WTC11 (cell line): ENCODE results near the gene PAPPA2. TPM values are rescaled to one million over a fixed set of nuclear protein-coding genes. Genes with fewer than 3 reads are reported as not detected.

ENCODE experiments used
- ATAC-seq: fragments of 200-7000 bp; cut with Tn5 transposase; 2 replicates; pipeline ENCODE4 v1.10.0; 2021; ENCODE audit warnings: mild to moderate bottlenecking, moderate library complexity
- CTCF ChIA-PET: fragments of 300-600 bp; sonication (Branson Sonifier 250); formaldehyde crosslinking; loops from one replicate; lab custom pipeline; 2021; ENCODE audit warnings: antibody characterized with exemption; lab: Charles Lee
- POLR2A ChIA-PET: fragments of 350-600 bp; sonication (Branson Sonifier 250); formaldehyde crosslinking; loops from one replicate; lab custom pipeline; 2021; ENCODE audit warnings: antibody characterized with exemption; lab: Charles Lee
- DNase-seq: peaks from one replicate; pipeline ENCODE4 v3.0.0; 2021; ENCODE audit warnings: low spot score
- H3K27ac Mint-ChIP-seq: 2 replicates; pipeline ENCODE4 v1.8.0; 2021; ENCODE audit warnings: mixed read lengths
- H3K27me3 Mint-ChIP-seq: 2 replicates; pipeline ENCODE4 v1.8.0; 2021; ENCODE audit warnings: low read depth, mild to moderate bottlenecking, moderate library complexity, mixed read lengths
- H3K36me3 Mint-ChIP-seq: 2 replicates; pipeline ENCODE4 v1.8.0; 2021; ENCODE audit warnings: mixed read lengths
- H3K4me1 Mint-ChIP-seq: 2 replicates; pipeline ENCODE4 v1.8.0; 2022; ENCODE audit warnings: mixed read lengths
- H3K4me3 Mint-ChIP-seq: 2 replicates; pipeline ENCODE4 v1.8.0; 2021; ENCODE audit warnings: mild to moderate bottlenecking, moderate library complexity, mixed read lengths
- H3K9me3 Mint-ChIP-seq: 2 replicates; pipeline ENCODE4 v1.8.0; 2021; ENCODE audit warnings: mixed read lengths
- ATF1 ChIP-seq: sonication (generic); formaldehyde crosslinking; IDR thresholded peaks from 2 replicates; pipeline ENCODE4 v1.8.1; 2023; ENCODE audit warnings: mild to moderate bottlenecking, moderate library complexity, missing genetic modification reagents
- IRF2 ChIP-seq: sonication (generic); formaldehyde crosslinking; IDR thresholded peaks from 2 replicates; pipeline ENCODE4 v1.8.0; 2022; ENCODE audit warnings: low read depth, missing genetic modification reagents, borderline replicate concordance
- NFATC4 ChIP-seq: fragments of 250-450 bp; sonication (Bioruptor Pico); IDR thresholded peaks from 2 replicates; pipeline ENCODE4 v1.9.0; 2021; ENCODE audit warnings: mild to moderate bottlenecking
- NR2C2 ChIP-seq: sonication (generic); formaldehyde crosslinking; IDR thresholded peaks from 2 replicates; pipeline ENCODE4 v1.8.0; 2022; ENCODE audit warnings: mild to moderate bottlenecking, missing genetic modification reagents
- ZNF317 ChIP-seq: sonication (generic); formaldehyde crosslinking; IDR thresholded peaks from 2 replicates; pipeline ENCODE4 v1.8.1; 2023; ENCODE audit warnings: low read depth, mild to moderate bottlenecking, moderate library complexity, missing genetic modification reagents, borderline replicate concordance
- ZNF423 ChIP-seq: fragments of 250-450 bp; sonication (Bioruptor Pico); IDR thresholded peaks from 2 replicates; pipeline ENCODE4 v2.1.2; 2022; ENCODE audit warnings: mild to moderate bottlenecking, moderate library complexity
- total RNA-seq: library from RNA; stranded (reverse); gene quantifications from 3 replicates; pipeline ENCODE4 v1.2.3, GENCODE V29; 2021
- TF ChIP-seq, protein P1 (sequence below): sonication (generic); formaldehyde crosslinking; IDR thresholded peaks from 2 replicates; pipeline ENCODE4 v1.8.1; 2023; ENCODE audit warnings: mild to moderate bottlenecking, missing genetic modification reagents, moderate library complexity
- TF ChIP-seq, protein P2 (sequence below): sonication (generic); formaldehyde crosslinking; conservative IDR thresholded peaks from 2 replicates; pipeline ENCODE4 v1.8.1; 2023; ENCODE audit warnings: mild to moderate bottlenecking, low read depth, missing genetic modification reagents, moderate library complexity
- TF ChIP-seq, protein P3 (sequence below): fragments of 250-450 bp; sonication (Bioruptor Pico); IDR thresholded peaks from 2 replicates; pipeline ENCODE4 v1.8.0; 2021; ENCODE audit warnings: mild to moderate bottlenecking
- TF ChIP-seq, protein P4 (sequence below): sonication (generic); formaldehyde crosslinking; IDR thresholded peaks from 2 replicates; pipeline ENCODE4 v1.8.0; 2022; ENCODE audit warnings: mild to moderate bottlenecking, missing genetic modification reagents
- TF ChIP-seq, protein P5 (sequence below): sonication (generic); formaldehyde crosslinking; conservative IDR thresholded peaks from 2 replicates; pipeline ENCODE4 v1.8.1; 2022; ENCODE audit warnings: mild to moderate bottlenecking, missing genetic modification reagents
- TF ChIP-seq, protein P6 (sequence below): fragments of 200-600 bp; IDR thresholded peaks from 2 replicates; pipeline ENCODE4 v1.8.0; 2022; ENCODE audit warnings: antibody characterized with exemption
- TF ChIP-seq, protein P7 (sequence below): fragments of 250-450 bp; sonication (Bioruptor Pico); IDR thresholded peaks from 2 replicates; pipeline ENCODE4 v1.9.0; 2021; ENCODE audit warnings: mild to moderate bottlenecking, borderline replicate concordance

The PAPPA2 gene
- total RNA-seq, 1 experiment from 2014 or later, result 0.74 TPM

DNA sequence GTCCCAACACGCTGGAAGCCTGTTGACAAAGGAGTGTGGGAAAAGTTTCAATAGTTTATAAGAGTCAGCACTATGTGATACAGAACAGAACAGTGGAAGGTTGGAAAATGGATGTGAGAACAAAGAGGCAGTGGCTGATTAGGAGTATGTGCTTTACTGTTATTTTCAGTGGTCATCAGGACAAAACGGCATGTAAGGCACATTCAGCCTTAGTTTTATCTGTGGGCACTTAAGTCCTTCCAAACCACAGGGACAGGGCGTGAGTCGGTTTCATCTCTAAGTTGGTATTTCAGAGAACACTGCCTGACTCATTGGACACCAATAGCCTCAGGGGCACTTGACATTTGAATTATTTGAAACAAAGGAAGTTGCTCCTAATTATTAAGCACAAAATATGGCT is 394.7 kb downstream of the PAPPA2 start:
- H3K27ac Mint-ChIP-seq, result no peak overlapping the region
- H3K36me3 Mint-ChIP-seq, result no peaks in the 10 kb centered on the region
- POLR2A ChIA-PET, result no interaction called here

More for the DNA sequence above, 394.7 kb downstream of the PAPPA2 start:
- Mint-ChIP-seq H3K9me3 (no peaks in the 10 kb centered on the region), H3K27me3 (no peaks in the 10 kb centered on the region), H3K4me3 (no peak overlapping the region), H3K4me1 (no peaks in the 10 kb centered on the region)
- TF ChIP-seq, protein P1, sequence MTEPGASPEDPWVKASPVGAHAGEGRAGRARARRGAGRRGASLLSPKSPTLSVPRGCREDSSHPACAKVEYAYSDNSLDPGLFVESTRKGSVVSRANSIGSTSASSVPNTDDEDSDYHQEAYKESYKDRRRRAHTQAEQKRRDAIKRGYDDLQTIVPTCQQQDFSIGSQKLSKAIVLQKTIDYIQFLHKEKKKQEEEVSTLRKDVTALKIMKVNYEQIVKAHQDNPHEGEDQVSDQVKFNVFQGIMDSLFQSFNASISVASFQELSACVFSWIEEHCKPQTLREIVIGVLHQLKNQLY, result no peak
- TF ChIP-seq NFATC4 (CRISPR knock-in tag), result no peak
- TF ChIP-seq, protein P2, sequence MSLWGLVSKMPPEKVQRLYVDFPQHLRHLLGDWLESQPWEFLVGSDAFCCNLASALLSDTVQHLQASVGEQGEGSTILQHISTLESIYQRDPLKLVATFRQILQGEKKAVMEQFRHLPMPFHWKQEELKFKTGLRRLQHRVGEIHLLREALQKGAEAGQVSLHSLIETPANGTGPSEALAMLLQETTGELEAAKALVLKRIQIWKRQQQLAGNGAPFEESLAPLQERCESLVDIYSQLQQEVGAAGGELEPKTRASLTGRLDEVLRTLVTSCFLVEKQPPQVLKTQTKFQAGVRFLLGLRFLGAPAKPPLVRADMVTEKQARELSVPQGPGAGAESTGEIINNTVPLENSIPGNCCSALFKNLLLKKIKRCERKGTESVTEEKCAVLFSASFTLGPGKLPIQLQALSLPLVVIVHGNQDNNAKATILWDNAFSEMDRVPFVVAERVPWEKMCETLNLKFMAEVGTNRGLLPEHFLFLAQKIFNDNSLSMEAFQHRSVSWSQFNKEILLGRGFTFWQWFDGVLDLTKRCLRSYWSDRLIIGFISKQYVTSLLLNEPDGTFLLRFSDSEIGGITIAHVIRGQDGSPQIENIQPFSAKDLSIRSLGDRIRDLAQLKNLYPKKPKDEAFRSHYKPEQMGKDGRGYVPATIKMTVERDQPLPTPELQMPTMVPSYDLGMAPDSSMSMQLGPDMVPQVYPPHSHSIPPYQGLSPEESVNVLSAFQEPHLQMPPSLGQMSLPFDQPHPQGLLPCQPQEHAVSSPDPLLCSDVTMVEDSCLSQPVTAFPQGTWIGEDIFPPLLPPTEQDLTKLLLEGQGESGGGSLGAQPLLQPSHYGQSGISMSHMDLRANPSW (CRISPR knock-in tag), result no peak
- TF ChIP-seq, protein P3, sequence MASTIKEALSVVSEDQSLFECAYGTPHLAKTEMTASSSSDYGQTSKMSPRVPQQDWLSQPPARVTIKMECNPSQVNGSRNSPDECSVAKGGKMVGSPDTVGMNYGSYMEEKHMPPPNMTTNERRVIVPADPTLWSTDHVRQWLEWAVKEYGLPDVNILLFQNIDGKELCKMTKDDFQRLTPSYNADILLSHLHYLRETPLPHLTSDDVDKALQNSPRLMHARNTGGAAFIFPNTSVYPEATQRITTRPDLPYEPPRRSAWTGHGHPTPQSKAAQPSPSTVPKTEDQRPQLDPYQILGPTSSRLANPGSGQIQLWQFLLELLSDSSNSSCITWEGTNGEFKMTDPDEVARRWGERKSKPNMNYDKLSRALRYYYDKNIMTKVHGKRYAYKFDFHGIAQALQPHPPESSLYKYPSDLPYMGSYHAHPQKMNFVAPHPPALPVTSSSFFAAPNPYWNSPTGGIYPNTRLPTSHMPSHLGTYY, result no peak
- TF ChIP-seq, protein P4, sequence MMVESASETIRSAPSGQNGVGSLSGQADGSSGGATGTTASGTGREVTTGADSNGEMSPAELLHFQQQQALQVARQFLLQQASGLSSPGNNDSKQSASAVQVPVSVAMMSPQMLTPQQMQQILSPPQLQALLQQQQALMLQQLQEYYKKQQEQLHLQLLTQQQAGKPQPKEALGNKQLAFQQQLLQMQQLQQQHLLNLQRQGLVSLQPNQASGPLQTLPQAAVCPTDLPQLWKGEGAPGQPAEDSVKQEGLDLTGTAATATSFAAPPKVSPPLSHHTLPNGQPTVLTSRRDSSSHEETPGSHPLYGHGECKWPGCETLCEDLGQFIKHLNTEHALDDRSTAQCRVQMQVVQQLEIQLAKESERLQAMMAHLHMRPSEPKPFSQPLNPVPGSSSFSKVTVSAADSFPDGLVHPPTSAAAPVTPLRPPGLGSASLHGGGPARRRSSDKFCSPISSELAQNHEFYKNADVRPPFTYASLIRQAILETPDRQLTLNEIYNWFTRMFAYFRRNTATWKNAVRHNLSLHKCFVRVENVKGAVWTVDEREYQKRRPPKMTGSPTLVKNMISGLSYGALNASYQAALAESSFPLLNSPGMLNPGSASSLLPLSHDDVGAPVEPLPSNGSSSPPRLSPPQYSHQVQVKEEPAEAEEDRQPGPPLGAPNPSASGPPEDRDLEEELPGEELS (CRISPR knock-in tag), result no peak
- no peak for TF ChIP-seq IRF2 (CRISPR knock-in tag)
- TF ChIP-seq, protein P5, sequence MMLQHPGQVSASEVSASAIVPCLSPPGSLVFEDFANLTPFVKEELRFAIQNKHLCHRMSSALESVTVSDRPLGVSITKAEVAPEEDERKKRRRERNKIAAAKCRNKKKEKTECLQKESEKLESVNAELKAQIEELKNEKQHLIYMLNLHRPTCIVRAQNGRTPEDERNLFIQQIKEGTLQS (CRISPR knock-in tag), result no peak
- TF ChIP-seq ZNF423 (CRISPR knock-in tag), result no peak
- no peak for TF ChIP-seq NR2C2 (CRISPR knock-in tag)
- no peak for TF ChIP-seq ATF1 (CRISPR knock-in tag)
- TF ChIP-seq, protein P6, sequence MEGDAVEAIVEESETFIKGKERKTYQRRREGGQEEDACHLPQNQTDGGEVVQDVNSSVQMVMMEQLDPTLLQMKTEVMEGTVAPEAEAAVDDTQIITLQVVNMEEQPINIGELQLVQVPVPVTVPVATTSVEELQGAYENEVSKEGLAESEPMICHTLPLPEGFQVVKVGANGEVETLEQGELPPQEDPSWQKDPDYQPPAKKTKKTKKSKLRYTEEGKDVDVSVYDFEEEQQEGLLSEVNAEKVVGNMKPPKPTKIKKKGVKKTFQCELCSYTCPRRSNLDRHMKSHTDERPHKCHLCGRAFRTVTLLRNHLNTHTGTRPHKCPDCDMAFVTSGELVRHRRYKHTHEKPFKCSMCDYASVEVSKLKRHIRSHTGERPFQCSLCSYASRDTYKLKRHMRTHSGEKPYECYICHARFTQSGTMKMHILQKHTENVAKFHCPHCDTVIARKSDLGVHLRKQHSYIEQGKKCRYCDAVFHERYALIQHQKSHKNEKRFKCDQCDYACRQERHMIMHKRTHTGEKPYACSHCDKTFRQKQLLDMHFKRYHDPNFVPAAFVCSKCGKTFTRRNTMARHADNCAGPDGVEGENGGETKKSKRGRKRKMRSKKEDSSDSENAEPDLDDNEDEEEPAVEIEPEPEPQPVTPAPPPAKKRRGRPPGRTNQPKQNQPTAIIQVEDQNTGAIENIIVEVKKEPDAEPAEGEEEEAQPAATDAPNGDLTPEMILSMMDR, result no peak
- TF ChIP-seq ZNF317 (CRISPR knock-in tag), result no peak
- TF ChIP-seq, protein P7, sequence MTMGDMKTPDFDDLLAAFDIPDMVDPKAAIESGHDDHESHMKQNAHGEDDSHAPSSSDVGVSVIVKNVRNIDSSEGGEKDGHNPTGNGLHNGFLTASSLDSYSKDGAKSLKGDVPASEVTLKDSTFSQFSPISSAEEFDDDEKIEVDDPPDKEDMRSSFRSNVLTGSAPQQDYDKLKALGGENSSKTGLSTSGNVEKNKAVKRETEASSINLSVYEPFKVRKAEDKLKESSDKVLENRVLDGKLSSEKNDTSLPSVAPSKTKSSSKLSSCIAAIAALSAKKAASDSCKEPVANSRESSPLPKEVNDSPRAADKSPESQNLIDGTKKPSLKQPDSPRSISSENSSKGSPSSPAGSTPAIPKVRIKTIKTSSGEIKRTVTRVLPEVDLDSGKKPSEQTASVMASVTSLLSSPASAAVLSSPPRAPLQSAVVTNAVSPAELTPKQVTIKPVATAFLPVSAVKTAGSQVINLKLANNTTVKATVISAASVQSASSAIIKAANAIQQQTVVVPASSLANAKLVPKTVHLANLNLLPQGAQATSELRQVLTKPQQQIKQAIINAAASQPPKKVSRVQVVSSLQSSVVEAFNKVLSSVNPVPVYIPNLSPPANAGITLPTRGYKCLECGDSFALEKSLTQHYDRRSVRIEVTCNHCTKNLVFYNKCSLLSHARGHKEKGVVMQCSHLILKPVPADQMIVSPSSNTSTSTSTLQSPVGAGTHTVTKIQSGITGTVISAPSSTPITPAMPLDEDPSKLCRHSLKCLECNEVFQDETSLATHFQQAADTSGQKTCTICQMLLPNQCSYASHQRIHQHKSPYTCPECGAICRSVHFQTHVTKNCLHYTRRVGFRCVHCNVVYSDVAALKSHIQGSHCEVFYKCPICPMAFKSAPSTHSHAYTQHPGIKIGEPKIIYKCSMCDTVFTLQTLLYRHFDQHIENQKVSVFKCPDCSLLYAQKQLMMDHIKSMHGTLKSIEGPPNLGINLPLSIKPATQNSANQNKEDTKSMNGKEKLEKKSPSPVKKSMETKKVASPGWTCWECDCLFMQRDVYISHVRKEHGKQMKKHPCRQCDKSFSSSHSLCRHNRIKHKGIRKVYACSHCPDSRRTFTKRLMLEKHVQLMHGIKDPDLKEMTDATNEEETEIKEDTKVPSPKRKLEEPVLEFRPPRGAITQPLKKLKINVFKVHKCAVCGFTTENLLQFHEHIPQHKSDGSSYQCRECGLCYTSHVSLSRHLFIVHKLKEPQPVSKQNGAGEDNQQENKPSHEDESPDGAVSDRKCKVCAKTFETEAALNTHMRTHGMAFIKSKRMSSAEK (CRISPR knock-in tag), result no peak
- CTCF ChIA-PET, result no interaction called here
- no peak for DNase-seq
- no peak for ATAC-seq
